Activated CD8-positive, alpha-beta T cell treated with anti-CD3 and anti-CD28 coated beads, Interleukin-2, amount 10 ng/mL, durations not matched to agents 7 days and 5 days (primary cell): ENCODE data around the gene BBX. TPM values are rescaled to one million over a fixed set of nuclear protein-coding genes. Genes with fewer than 3 reads are reported as not detected.

Source experiments
- ATAC-seq: fragments of 150-1000 bp; cut with Tn5 transposase; one replicate; pipeline ENCODE4 v1.10.0; 2021; ENCODE audit warnings: moderate library complexity
- CTCF ChIA-PET: fragments of 350-600 bp; sonication (Branson Sonifier 250); formaldehyde crosslinking; loops from one replicate; lab custom pipeline; 2021; ENCODE audit warnings: antibody characterized with exemption; lab: Charles Lee
- POLR2A ChIA-PET: fragments of 350-600 bp; sonication (Branson Sonifier 250); formaldehyde crosslinking; loops from one replicate; lab custom pipeline; 2021; ENCODE audit warnings: antibody characterized with exemption; lab: Charles Lee
- DNase-seq: peaks from one replicate; pipeline ENCODE4 v3.0.0-alpha.2; 2020
- H3K27ac Mint-ChIP-seq: one replicate; pipeline ENCODE4 v1.8.0; 2021; ENCODE audit warnings: mild to moderate bottlenecking, mixed read lengths
- H3K27me3 Mint-ChIP-seq: one replicate; pipeline ENCODE4 v1.8.0; 2021; ENCODE audit warnings: low read depth, mixed read lengths
- H3K36me3 Mint-ChIP-seq: one replicate; pipeline ENCODE4 v1.8.0; 2021; ENCODE audit warnings: low read depth, mixed read lengths
- H3K4me1 Mint-ChIP-seq: one replicate; pipeline ENCODE4 v1.8.0; 2021; ENCODE audit warnings: low read depth, mixed read lengths
- H3K4me3 Mint-ChIP-seq: one replicate; pipeline ENCODE4 v1.8.0; 2021; ENCODE audit warnings: mild to moderate bottlenecking, mixed read lengths
- H3K9me3 Mint-ChIP-seq: one replicate; pipeline ENCODE4 v1.8.0; 2022; ENCODE audit warnings: mixed read lengths; ENCODE audit not compliant: insufficient read depth
- total RNA-seq, 2 experiments: library from RNA; stranded (reverse); gene quantifications; one replicate each; pipeline ENCODE4 v1.2.3, GENCODE V29; 2021

Gene BBX
- total RNA-seq, 2 experiments from 2014 or later = 27.3 to 30.1 TPM

GRCh38 chr3:107632576-107632975 lies 109.8 kb downstream of the BBX start:
- no peak overlapping the region for H3K27ac Mint-ChIP-seq
- no peaks in the 10 kb centered on the region for H3K27me3 Mint-ChIP-seq
- H3K9me3 Mint-ChIP-seq = no peaks in the 10 kb centered on the region
- H3K4me3 Mint-ChIP-seq = no peak overlapping the region
- no peaks in the 10 kb centered on the region for H3K36me3 Mint-ChIP-seq
- ChIA-PET CTCF (interaction anchor here (1.2 to 2.2 kb wide), 3 partner anchors 10 to 58 kb away, joined by 4 to 7 read pairs (median 7); no protein-coding TSS in a partner anchor), POLR2A (interaction anchor here (0.6 kb wide), 1 partner anchor 122 kb away, joined by 4 read pairs; no protein-coding TSS in a partner anchor)
- peaks cover 25% of the 10 kb centered on the region for H3K4me1 Mint-ChIP-seq
- ATAC-seq (no peak), DNase-seq (no peak)

- POLR2A ChIA-PET = no interaction called here
- H3K27me3 Mint-ChIP-seq = no peaks in the 10 kb centered on the region
- peak overlapping the region; percentile 18 for H3K4me3 Mint-ChIP-seq
- H3K27ac Mint-ChIP-seq = peak overlapping the region; percentile 22
- CTCF ChIA-PET = interaction anchor here (1.1 to 2.2 kb wide), 6 partner anchors 9 to 60 kb away, joined by 3 to 7 read pairs (median 4); no protein-coding TSS in a partner anchor
- peaks cover 25% of the 10 kb centered on the region for H3K4me1 Mint-ChIP-seq
- ATAC-seq (no peak), DNase-seq (no peak)
- H3K36me3 Mint-ChIP-seq = no peaks in the 10 kb centered on the region
- no peaks in the 10 kb centered on the region for H3K9me3 Mint-ChIP-seq
These were observed 110.8 kb downstream of the BBX start for GRCh38 chr3:107633327-107634098.

DNA sequence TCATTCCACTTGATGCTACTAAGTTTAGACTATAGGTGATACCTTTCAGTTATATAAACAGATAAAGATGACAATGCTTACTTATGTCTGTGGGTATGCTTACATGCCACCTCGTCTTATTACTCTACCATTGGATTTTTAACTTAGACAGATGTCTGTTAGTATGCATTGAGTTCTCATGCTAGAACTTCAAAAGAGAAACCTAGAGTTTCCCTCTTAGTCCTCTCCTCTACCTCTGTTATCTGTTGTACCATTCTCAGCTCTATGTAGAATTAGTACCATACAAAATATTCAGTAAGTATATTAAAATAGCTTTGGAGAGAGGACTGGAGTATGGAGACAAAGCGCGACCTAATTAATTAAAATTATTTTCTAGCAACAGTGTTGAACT lies 111.3 kb downstream of the BBX start:
- Mint-ChIP-seq H3K4me1 (peaks cover 25% of the 10 kb centered on the region), H3K4me3 (no peak overlapping the region), H3K27me3 (no peaks in the 10 kb centered on the region), H3K9me3 (no peaks in the 10 kb centered on the region), H3K27ac (peak overlapping the region; percentile 22), H3K36me3 (no peaks in the 10 kb centered on the region)
- ATAC-seq (no peak), DNase-seq (no peak)
- ChIA-PET POLR2A (no interaction called here), CTCF (interaction anchor here (1.1 to 2.2 kb wide), 5 partner anchors 9 to 60 kb away, joined by 3 to 7 read pairs (median 4); no protein-coding TSS in a partner anchor)

GRCh38 chr3:107637416-107638183 lies 114.8 kb downstream of the BBX start:
- H3K4me3 Mint-ChIP-seq = no peak overlapping the region
- ChIA-PET CTCF (no interaction called here), POLR2A (no interaction called here)
- no peaks in the 10 kb centered on the region for H3K27me3 Mint-ChIP-seq
- no peaks in the 10 kb centered on the region for H3K9me3 Mint-ChIP-seq
- DNase-seq (no peak), ATAC-seq (no peak)
- H3K4me1 Mint-ChIP-seq = peaks cover 11% of the 10 kb centered on the region
- H3K36me3 Mint-ChIP-seq = no peaks in the 10 kb centered on the region
- H3K27ac Mint-ChIP-seq = no peak overlapping the region

DNA sequence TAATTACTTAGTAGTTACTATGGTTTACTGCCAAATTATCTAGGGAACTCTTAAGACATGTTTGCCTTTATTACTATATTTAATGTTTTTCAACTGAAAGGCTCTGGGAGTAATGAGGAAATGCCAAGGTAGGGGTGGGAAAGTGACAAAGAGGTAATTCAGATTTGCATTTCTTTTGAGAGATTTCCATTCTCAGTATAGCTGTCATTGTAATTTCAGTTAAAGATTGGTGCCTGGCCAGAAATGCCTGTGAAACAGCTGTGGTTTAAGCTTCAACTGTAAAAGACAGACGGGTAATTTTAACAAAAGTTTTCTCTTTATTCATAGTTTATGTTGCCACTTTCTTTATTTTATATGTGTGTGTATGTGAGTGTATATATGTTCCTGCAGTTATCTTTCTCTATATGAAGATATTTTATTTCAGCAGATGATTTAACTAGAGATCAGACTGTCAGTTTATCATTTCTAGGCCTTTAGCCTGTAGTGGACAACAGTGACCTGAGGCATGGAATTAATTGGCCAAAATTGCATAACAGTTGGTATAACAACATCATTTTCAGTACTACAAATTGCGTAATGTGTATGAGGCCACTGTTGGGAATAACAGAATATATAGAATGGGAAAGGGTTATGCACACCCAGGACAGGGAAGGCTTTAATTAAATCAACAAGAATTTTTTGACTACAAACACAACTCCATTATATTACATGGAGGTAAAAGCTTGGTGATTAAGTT lies 119.0 kb downstream of the BBX start:
- CTCF ChIA-PET = interaction anchor here (0.7 to 1.8 kb wide), 4 partner anchors 19 to 188 kb away, joined by 3 to 10 read pairs (median 4); no protein-coding TSS in a partner anchor
- H3K27ac Mint-ChIP-seq = no peak overlapping the region

GRCh38 chr3:107643038-107643883 lies 120.5 kb downstream of the BBX start:
- Mint-ChIP-seq H3K27ac (no peak overlapping the region), H3K27me3 (no peaks in the 10 kb centered on the region), H3K4me3 (no peak overlapping the region), H3K9me3 (no peaks in the 10 kb centered on the region), H3K4me1 (no peaks in the 10 kb centered on the region), H3K36me3 (no peaks in the 10 kb centered on the region)
- CTCF ChIA-PET = interaction anchor here (1.0 to 1.8 kb wide), 7 partner anchors 10 to 43 kb away, joined by 3 to 10 read pairs (median 5); no protein-coding TSS in a partner anchor
- peak; percentile 23 for ATAC-seq
- POLR2A ChIA-PET = no interaction called here
- no peak for DNase-seq

More for the DNA sequence above, 119.0 kb downstream of the BBX start:
- POLR2A ChIA-PET = no interaction called here
- H3K36me3 Mint-ChIP-seq = no peaks in the 10 kb centered on the region
- H3K4me1 Mint-ChIP-seq = no peaks in the 10 kb centered on the region
- no peak overlapping the region for H3K4me3 Mint-ChIP-seq
- H3K9me3 Mint-ChIP-seq = no peaks in the 10 kb centered on the region
- DNase-seq (no peak), ATAC-seq (no peak)
- H3K27me3 Mint-ChIP-seq = no peaks in the 10 kb centered on the region

DNA sequence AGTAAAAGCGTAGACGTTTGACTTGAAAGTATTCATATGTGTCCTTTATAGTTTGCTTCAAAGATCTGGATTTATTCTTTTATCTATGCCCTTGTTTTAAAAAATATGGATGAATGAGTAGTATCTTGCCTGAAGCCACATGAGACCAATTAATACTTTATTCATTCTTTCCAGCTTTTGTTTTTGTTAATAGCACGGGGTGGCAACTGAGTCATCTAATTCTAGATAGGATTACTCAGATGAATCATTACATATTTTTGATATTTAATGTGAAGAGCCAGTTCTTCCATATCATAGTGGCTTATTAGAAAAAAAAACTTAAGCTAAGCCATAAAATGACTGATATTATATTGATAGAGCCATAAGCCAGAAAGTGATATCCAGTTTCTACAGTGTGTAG lies 121.9 kb downstream of the BBX start:
- Mint-ChIP-seq H3K27me3 (no peaks in the 10 kb centered on the region), H3K27ac (no peak overlapping the region), H3K4me3 (no peak overlapping the region), H3K36me3 (peaks cover 8% of the 10 kb centered on the region), H3K9me3 (no peaks in the 10 kb centered on the region), H3K4me1 (no peaks in the 10 kb centered on the region)
- ChIA-PET CTCF (interaction anchor here (0.9 kb wide), 1 partner anchor 45 kb away, joined by 3 read pairs; no protein-coding TSS in a partner anchor), POLR2A (no interaction called here)
- no peak for ATAC-seq
- DNase-seq = no peak

DNA sequence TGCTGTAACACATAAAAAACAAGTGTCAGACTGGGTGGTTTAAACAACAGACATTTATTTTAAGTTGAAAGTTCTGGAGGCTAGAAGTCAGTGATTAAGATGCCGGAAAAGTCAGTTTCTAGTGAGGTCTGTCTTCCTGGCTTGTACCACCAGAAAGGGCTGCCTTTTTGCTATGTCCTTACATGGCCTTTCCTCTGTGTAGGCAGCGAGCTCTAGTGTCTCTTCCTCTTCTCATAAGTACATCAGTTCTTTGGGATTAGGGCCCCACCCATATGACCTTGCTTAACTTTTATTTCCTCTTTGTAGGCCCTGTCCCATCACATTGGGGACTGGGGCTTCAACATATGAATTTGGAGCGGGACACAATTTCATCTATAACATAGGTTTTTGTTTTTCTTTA lies 128.0 kb downstream of the BBX start:
- DNase-seq (no peak), ATAC-seq (no peak)
- H3K4me3 Mint-ChIP-seq = no peak overlapping the region
- H3K36me3 Mint-ChIP-seq = peaks cover 8% of the 10 kb centered on the region
- H3K9me3 Mint-ChIP-seq = no peaks in the 10 kb centered on the region
- ChIA-PET POLR2A (no interaction called here), CTCF (no interaction called here)
- H3K27me3 Mint-ChIP-seq = no peaks in the 10 kb centered on the region
- peaks cover 9% of the 10 kb centered on the region for H3K4me1 Mint-ChIP-seq
- no peak overlapping the region for H3K27ac Mint-ChIP-seq

DNA sequence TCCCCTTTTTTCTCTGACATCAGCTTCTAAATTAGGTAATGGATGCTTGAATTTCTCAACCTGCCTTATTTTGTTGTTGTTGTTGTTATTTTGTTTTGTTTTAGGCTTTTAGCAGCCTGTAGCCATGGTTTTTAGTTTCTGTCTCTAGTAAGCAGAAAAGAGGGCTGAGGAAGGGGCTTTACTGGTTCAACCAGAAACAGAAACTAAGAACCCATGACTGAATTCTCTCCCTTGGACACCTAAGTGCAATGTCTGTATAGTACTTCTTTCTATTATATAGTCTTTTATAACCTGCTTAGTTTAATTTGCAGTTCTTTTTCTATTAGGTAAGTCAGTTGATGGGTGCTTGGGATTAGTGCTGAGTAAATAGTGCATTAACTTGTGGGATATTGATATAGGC lies 129.0 kb downstream of the BBX start:
- DNase-seq = no peak
- H3K36me3 Mint-ChIP-seq = peaks cover 8% of the 10 kb centered on the region
- POLR2A ChIA-PET = no interaction called here
- CTCF ChIA-PET = no interaction called here
- H3K4me3 Mint-ChIP-seq = no peak overlapping the region
- no peak for ATAC-seq
- H3K27ac Mint-ChIP-seq = no peak overlapping the region
- H3K9me3 Mint-ChIP-seq = no peaks in the 10 kb centered on the region
- H3K4me1 Mint-ChIP-seq = peaks cover 9% of the 10 kb centered on the region
- H3K27me3 Mint-ChIP-seq = no peaks in the 10 kb centered on the region

GRCh38 chr3:107654218-107654617 lies 131.5 kb downstream of the BBX start:
- H3K4me1 Mint-ChIP-seq = peaks cover 9% of the 10 kb centered on the region
- peaks cover 3% of the 10 kb centered on the region for H3K36me3 Mint-ChIP-seq
- no peaks in the 10 kb centered on the region for H3K9me3 Mint-ChIP-seq
- no peak overlapping the region for H3K4me3 Mint-ChIP-seq
- no peak overlapping the region for H3K27ac Mint-ChIP-seq
- ATAC-seq (no peak), DNase-seq (no peak)
- CTCF ChIA-PET = no interaction called here
- no peaks in the 10 kb centered on the region for H3K27me3 Mint-ChIP-seq
- POLR2A ChIA-PET = no interaction called here

- no peak for DNase-seq
- ChIA-PET POLR2A (no interaction called here), CTCF (interaction anchor here (1.2 to 6.5 kb wide), 2 partner anchors 18 to 422 kb away, joined by 5 to 68 read pairs; no protein-coding TSS in a partner anchor)
- Mint-ChIP-seq H3K27me3 (no peaks in the 10 kb centered on the region), H3K27ac (no peak overlapping the region), H3K4me1 (peaks cover 11% of the 10 kb centered on the region), H3K9me3 (no peaks in the 10 kb centered on the region), H3K4me3 (no peak overlapping the region), H3K36me3 (no peaks in the 10 kb centered on the region)
- ATAC-seq = no peak
These were observed 135.2 kb downstream of the BBX start for GRCh38 chr3:107657971-107658370.
